RPMI7951 (cell line): ENCODE measurements around the gene KRT23. TPM values are rescaled to one million over a fixed set of nuclear protein-coding genes. Genes with fewer than 3 reads are reported as not detected.
A peak's percentile ranks its signal among the peaks of the same experiment; 100 is the strongest.

Experiments used
- DNase-seq: peaks from one replicate; pipeline ENCODE4 v3.0.0-alpha.2; 2012; ENCODE audit warnings: low read depth
- total RNA-seq: library from RNA; depleted of rRNA; stranded (reverse); fragments of >200 nt; shearing (Covaris generic); gene quantifications from 2 replicates; pipeline ENCODE4 v1.2.3, GENCODE V29; 2014

The KRT23 gene
- total RNA-seq, 1 experiment from 2014 or later: not detected

DNA sequence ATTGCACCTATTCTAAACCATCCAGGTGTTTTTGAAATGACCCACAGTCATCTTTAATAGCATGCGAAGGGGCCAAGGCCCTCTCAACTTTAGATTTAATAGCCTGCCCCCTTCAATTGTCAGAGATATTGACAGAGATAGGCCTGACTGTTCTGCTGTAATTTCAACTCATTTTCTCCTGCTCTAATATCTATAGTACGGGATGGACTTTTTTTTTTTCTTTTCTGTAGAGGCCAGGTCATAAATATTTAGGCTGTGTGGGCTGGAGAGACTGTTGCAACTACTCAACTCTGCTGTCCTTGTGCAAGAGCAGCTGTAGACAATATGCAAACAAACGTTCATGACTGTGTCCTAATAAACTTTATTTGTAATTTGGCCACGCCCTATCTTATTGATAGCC, 27.7 kb downstream of the KRT23 start:
- peak; percentile 36 for DNase-seq

DNA sequence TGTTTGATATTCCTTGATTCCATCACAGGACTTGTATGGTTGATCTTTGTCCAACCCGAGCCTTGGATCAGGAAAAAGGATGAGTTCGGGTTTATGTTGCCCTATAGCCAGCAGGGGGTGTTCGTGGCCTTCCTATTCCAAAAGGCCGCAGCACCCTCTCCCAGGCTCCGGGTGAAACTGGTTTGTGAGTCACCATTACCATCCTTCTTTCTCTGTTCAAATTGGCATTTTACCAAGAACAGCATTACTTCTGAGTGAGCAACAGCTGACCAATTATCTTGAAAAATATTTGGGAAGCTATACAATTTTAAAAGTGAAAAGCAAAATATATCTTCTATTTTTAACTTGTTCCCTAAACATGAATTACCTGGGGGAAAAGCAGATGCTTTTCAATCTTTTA, 28.1 kb downstream of the KRT23 start:
- DNase-seq: peak; percentile 91

DNA sequence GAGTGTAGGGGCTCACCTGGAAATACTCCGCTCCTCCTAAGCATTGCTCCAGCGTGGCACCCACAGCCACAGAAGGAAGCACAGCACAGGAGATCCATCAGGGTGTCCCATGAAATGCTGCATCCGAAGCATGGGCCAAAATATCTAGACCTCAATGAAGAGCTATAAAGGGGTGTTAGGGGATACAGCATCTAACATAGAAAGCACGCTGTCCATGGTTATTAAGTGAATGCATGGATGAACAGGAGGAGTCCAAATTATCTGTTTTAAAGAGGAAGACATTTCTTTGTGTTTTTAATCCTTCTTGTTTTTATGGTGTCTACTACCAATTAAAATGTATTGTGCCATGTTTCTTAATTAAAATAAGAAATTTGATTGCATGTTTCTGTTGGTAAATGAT, 30.8 kb downstream of the KRT23 start:
- no peak for DNase-seq

DNA sequence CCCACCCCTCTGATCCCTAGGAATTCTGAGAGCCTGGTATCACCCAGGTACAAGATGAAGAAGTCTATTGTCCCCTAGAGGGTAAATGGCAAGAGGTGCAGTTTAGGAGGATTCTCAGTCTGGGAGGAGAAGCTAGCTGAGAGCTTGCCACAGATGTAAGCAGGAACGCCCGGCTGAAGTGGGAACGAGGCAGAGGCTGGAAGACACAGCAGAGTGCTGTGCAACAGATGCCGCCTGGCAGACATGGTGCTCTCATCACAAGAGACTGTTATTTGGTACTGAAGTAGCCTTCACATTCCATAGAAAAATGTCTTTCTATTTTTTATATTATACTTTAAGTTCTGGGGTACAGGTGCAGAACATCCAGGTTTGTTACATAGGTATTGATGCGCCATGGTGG, 32.1 kb downstream of the KRT23 start:
- no peak for DNase-seq

DNA sequence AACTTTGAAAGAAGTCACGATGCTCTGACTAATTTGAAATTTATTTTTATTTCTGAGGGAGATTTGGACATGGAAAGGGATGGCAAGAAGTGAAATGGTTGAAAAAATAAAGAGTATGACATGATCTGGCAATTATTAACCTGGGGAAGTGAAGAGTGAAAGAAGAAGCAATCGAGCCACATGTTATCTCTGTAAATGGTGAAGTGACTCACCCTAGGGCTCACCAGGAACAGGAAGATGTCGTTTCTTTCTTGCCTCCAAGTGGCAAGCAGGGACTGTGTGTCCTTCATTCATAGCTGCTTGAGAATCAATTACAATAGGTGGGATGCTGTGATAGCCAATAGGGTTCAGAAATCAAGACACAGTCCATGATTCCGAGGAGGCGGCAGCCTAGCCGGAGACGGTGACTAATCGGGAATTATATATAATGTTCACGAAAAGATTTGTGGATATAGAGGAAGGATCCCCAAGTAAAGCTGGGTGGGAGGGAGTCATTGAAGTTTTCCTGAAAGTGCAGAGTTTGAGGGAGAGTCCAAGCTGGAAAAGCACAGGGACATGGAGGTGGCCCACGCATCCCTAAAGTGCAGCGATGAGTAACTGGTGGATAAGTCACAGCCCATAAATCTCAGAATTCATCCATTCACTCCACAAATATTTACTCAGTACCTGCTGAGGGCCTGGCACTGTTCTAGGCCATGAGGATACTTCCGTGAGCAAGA, 34.2 kb downstream of the KRT23 start:
- DNase-seq: peak; percentile 53

DNA sequence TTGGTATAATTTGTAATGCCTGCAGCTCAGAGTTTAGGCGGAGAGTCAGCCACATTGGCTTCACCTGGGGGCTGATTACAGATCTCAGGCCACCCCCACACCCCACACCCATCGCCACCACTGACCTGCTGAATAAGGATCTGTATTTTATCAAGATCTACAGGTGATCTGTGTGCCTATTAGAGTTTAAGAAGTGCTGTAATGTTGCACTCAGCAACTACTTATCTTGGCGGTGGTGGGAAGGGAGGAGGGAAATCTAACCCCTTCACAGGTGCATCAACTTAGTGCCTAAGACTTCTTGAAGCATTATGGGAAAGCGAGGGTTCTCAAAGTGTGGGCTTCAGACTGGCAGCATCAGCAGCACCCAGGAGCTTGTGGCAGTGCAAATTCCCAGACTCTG, 34.9 kb downstream of the KRT23 start:
- no peak for DNase-seq

DNA sequence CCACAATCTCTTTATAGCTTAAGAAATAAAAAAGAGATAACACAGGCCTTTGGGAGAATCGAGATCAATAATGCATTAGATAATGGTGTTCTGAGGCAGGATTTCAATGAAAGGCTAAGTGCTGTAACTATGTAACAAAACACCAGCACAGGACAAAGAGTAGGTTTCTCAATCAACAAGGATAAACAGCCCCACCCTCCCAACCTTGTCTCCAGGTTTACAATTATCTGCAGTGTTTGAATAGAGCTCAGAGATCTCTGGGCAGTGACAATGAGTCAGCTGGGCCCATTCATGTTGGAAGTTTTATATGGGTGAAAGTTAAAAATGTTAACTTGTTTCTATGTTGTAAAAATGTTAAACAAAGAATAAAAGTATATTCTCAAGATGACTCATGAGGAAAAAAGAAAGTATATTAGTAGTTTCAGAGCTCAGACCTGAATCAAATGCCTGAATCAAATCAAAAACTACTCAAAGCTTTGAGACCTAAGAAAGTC, 35.4 kb downstream of the KRT23 start:
- DNase-seq: no peak

DNA sequence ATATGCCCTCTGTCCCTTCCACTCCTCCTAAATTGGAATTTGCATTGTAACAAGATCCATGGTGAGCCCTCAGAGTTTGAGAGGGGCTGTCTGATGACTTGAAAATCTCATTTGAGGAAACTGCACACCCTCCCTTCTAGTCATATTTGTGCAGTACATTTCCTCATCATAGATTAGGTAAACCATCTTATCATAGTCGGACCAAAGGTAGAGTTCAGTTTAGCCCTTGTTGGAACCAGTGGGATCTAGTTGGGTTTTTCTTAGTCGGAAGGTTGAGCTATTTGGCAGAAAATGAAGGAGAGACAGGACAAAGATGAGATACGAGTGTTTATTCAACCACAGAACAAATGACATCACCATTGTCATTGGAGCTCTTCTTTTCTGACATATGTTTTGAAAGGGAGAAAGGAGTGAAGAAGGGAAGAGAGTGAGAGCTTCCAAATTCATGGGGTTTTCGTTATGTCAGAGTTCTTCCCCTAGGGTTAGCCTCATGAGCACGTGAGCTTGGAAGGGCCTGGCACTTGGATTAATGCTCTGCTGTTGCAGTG, 36.6 kb downstream of the KRT23 start:
- DNase-seq: no peak

DNA sequence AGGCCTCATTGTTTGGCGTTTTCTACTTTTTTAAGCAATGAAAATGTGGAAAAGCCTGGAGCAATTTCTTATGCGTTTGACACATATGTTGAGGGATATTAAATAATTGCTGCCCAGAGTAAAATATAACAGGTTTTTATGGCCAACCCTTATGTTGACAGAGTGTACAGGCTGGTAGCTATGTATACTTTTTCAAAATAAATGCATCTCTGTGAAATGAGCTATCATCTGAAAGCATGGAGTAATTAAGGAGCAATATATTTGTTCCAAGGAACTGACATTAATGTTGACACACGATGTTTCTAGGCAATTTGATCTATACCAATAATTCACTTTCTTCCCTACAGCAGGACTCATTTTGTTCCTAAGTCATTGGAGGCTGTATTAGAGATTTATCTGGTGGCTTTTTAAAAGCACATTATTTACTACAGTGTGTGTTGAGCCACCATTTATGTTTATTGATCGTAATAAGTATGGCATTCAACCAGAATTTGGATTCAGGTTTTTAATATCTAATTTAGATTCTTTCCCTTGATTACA, 40.5 kb downstream of the KRT23 start:
- DNase-seq: no peak

DNA sequence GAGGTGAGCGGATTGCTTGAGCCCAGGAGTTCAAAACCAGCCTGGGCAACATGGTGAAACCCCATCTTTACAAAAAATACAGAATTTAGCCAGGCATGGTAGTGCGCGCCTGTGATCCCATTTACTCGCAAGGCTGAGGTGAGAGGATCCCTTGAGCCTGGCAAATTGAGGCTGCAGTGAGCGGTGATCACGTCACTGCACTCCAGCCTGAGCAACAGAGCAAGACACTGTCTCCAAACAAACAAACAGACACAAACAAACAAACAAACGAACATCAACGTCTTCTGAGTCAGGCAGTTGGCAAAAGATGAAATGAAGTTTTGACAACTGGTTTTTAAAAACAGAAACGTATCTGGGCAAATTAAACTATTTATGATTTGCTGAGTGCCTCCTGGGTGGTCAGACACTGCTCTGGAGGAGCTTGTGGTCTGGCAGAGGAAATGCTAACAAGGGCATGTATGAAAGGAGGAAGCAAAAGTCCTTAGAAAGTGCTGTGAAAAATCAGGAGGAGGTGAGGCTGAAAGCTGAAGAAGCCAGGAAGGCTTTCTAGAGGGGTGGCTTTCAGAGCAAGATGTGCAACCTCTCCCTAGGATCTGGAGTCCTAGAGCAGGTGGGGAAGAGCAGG, 42.2 kb downstream of the KRT23 start:
- no peak for DNase-seq

DNA sequence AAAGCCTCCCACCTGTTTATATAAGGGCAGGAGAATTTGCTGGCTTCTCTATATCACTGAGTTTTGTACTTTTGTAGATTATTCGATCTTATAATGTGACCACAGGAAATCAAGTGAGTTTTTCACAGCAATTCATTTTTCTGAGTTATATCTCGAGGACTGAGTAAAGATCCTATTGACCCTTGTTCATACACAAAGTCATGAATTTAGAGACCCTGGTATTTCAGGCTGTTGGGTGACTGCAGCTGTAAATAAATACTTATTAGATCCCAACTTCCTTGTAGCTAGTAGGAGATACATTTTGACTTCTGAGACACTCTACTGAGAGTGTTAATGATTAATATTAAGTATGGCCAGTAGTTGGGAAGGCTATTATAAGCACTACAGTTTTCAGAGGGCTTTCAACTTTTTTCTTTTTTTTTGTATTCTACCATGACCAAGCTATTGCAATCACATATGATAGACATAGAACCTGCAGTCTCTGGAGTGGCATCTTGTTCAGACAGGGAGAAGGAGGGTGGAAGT, 49.2 kb downstream of the KRT23 start:
- DNase-seq: no peak

DNA sequence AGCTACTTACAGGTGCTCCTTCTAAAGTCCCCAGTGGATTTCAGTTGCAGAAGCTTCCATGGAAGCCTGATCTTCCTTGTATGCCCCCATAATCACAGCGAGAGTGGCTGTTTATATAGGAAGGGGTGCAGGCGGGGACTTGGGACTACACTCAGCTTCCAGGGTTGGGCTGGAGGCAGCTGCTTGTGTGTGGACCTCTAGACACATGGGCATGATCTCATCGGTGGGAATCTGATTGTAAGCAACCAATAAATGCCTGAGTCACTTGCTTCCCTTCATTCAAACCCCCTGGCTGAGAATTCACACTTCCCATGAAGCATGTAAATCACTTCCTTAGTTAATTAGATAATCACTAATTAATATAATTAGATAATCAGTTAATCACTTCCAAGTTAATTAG, 51.4 kb downstream of the KRT23 start:
- no peak for DNase-seq

DNA sequence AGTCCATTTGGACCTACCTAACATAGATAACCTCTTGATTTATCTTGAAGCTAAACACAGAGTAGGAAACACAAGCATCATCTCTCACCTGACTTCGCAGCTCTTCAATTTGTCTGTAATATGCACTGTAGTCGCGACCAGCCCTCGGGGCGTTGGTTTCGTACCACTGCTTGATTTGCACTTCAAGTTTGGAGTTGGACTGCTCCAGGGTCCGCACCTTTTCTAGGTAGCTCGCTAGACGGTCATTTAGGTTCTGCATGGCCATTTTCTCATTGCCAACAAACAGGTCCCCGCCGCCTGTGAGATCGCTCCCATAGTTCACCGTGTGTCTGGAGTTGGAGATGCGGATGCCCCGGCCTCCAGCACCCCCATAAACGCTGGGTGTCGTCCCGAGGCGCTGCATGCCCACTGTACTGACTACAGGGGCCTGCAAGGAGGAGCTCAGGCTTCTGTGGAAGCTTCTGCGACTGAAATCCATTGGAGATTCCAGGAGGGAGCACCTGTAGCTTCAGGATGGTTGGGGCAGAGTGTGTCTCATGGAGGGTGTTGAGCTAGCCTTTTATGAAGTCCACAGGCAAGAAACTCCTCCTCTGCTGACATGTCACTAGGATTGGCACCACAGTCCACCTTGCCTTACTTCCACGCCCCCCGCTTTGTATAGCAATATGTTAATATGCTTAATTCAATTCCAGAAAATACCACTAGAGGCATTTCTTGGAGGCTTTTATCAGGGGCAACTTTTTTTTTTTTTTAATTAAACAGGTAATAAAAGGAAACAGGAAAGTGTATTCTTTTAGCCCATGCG, 52.5 kb downstream of the KRT23 start, which contains the start of gene KRT20:
Gene KRT20, minus strand, starts transcription at position 535 of the 805 bp plus-strand sequence. Its CDS starts 57 bp downstream, at position 478.
- DNase-seq: no peak

DNA sequence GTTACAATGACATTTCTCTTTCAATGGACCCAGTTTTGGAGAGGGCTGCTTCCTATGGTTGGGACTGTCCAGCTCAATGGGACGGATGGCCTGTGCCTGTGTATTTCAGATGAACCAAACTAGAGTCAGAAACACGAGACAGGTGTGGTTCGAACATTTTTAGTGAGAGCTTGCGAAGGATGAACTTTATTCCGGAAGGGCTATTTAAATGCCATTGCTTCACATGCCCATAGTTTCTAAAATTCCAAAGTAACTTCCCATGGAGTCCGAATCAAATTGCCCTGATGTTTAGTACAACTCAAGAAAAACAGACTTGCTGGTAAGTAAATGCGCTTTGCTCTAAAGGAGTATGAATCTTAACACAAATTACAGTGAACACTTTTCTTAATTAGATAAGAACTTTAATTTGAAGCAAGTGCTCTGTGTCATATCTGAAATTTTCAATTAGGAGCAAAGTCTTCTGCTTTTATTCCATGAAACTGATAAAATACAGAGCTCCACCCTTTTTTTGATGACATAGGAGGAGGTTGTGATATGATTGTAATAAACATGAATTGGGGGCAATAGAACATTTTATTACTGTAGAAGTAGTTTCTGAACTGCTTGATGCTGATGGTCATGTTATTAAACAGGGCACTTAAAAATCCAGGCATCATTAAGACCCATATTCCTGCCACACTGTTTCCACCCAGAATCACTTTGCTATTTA, 53.7 kb downstream of the KRT23 start:
- DNase-seq: no peak

DNA sequence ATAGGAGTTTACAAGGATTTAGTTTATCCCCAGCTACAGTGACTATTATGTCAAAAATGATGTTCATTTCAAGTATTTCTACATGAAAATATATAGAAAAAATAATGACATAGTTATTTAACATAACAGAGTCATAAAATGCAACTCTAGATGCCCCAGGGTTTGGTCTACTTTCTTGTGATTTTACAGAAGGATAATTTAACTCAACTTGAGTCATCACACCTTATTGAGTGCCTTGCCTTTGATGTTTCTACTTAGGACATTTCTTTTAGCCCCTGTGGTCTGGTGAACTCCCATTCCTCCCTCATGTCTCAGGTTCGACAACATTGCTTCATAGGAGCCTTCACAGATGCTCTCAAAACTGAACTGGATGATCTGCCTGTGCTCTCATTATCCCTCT, 54.4 kb downstream of the KRT23 start:
- no peak for DNase-seq

DNA sequence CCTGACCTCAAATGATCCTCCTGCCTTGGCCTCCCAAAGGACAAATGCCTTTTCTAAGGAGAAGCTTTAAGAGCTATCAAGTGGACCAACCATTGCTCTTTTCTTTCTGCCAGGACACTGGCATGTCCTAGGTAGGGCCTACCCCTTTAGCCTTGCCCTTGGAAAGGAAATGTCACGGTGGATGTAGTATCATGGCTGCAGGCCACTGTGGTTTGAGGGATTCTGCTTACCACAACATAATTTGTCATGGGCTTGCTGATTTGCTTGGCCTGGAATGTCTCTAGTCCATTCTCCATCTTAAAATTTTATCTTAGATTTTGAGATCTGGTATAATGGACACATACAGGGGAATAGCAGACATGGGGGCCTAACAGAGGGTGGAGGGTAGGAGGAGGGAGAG, 58.4 kb downstream of the KRT23 start:
- DNase-seq: peak; percentile 30

DNA sequence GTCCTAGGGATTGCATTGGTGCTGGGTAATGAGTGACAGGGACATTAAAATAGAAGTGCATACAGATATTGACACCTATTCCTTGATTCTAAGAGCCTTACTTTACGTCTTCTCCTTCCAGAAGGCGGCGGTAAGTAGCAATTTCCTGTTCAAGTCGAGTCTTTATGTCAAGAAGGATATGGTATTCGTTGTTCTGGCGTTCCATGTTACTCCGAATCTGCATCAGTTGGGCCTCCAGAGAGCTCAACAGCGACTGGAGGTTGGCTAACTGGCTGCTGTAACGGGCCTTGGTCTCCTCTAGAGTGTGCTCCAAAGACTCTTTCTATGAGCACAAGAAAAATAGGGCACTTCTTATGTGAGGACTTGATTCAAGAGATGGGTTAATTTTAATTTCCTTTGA, 59.4 kb downstream of the KRT23 start:
- DNase-seq: no peak

DNA sequence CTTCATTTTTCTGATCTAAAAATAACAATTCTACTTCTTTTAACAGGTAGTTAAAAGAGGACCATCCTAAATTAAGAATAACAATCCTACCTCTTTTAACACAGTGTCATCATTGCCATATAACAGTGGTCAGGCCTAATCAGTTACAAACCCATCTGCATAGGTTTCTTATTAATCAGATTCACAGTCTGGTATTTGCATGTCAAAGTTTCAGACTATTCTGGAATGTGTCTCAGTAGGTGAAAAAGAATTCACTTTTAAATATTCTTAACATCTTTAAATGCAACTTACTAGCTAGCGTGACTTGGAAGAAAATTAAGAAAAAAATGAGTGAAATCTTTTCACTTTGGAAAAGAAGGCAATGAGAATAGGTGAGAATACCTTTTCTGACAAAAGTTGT, 63.6 kb downstream of the KRT23 start:
- no peak for DNase-seq

DNA sequence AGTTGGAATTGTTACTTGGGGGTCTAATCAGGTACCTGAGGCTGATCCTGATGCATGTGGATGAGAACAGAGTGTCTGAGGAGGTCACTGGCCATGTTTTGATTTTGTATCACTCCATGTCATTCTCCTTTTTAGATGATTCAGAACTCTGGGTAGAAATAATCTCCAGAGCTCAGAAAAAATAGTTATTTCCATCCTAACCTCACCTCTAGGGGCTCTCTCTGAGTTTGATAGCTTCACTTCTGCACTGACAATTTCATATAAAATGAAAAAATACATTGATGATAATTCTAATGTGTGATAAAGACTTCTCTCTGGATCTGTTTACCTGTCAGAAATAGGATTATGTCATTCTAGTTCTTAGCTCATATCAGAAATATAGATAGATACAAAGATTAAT, 64.2 kb downstream of the KRT23 start:
- DNase-seq: no peak
